A549 (cell line): Measurements from ENCODE around the gene TTLL11. TPM values are rescaled to one million over a fixed set of nuclear protein-coding genes. Genes with fewer than 3 reads are reported as not detected.

ENCODE experiments used
- ATAC-seq, 2 experiments: fragments of 200-7000 bp in 1 of 2; fragments of >200 bp in 1 of 2; cut with Nextera tagmentation in 1 of 2; cut with Tn5 transposase in 1 of 2; 3 replicates each; pipeline versions ENCODE4 v1.8.0 to v1.9.1; 2018 to 2020; ENCODE audit warnings: mild to moderate bottlenecking in 1 of 2, moderate library complexity in 1 of 2
- CTCF ChIA-PET: fragments of 300-600 bp; sonication (Branson Sonifier 250); formaldehyde crosslinking; extraction: SDS; loops from one replicate; lab custom pipeline; 2021; ENCODE audit warnings: antibody characterized with exemption, inconsistent platforms; lab: Yijun Ruan, JAX
- POLR2A ChIA-PET: fragments of 350-600 bp; formaldehyde crosslinking; extraction: SDS; loops from one replicate; lab custom pipeline; 2021; ENCODE audit warnings: antibody characterized with exemption, inconsistent platforms; lab: Yijun Ruan, JAX
- DNase-seq, 2 experiments: peaks; one replicate each; pipeline versions ENCODE4 v3.0.0 to v3.0.0-alpha.2; 2011 to 2016; ENCODE audit warnings: low read depth in 1 of 2, low spot score in 1 of 2
- FAIRE-seq: peaks from 2 replicates; lab custom pipeline; 2011; peaks lifted over from hg19 to GRCh38; lab: Jason Lieb, UNC
- H3K27ac ChIP-seq, 2 experiments: fragments of >200 bp; sonication (Bioruptor Twin); formaldehyde crosslinking; 3 replicates each; pipeline ENCODE4 v1.5.1; 2016 to 2017
- H3K4me1 ChIP-seq: fragments of >200 bp; sonication (Bioruptor Twin); formaldehyde crosslinking; 3 replicates; pipeline ENCODE4 v1.6.1; 2016
- H3K4me2 ChIP-seq: fragments of >200 bp; sonication (Bioruptor Twin); formaldehyde crosslinking; 3 replicates; pipeline ENCODE4 v1.6.1; 2016
- H3K4me3 ChIP-seq: fragments of >200 bp; sonication (Bioruptor Twin); formaldehyde crosslinking; 3 replicates; pipeline ENCODE4 v1.5.1; 2016
- H3K9me3 ChIP-seq: fragments of >200 bp; sonication (Bioruptor Twin); formaldehyde crosslinking; 3 replicates; pipeline ENCODE4 v1.6.1; 2016
- CBX2 ChIP-seq: fragments of 200-600 bp; sonication (generic); IDR thresholded peaks from 2 replicates; pipeline ENCODE4 v1.6.1; 2016; ENCODE audit warnings: low read depth, mild to moderate bottlenecking, borderline replicate concordance
- EHF ChIP-seq: fragments of 250-450 bp; sonication (Bioruptor Pico); IDR thresholded peaks from 2 replicates; pipeline ENCODE4 v1.5.0; 2020; ENCODE audit warnings: mild to moderate bottlenecking
- EP300 ChIP-seq, 2 experiments: fragments of >200 bp; sonication (Bioruptor Twin); formaldehyde crosslinking; IDR thresholded peaks; 2 replicates in 1 of 2; 3 replicates in 1 of 2; pipeline ENCODE4 v1.6.1; 2016 to 2017
- FOXS1 ChIP-seq: fragments of 250-450 bp; sonication (Bioruptor Pico); IDR thresholded peaks from 2 replicates; pipeline ENCODE4 v1.5.0; 2020; ENCODE audit warnings: mild to moderate bottlenecking, moderate library complexity
- HOXA7 ChIP-seq: fragments of 250-450 bp; sonication (Bioruptor Pico); IDR thresholded peaks from 2 replicates; pipeline ENCODE4 v1.5.0; 2020; ENCODE audit warnings: mild to moderate bottlenecking, moderate library complexity
- HOXB13 ChIP-seq: fragments of 250-450 bp; sonication (Bioruptor Pico); IDR thresholded peaks from 2 replicates; pipeline ENCODE4 v1.5.0; 2020; ENCODE audit warnings: low read depth, mild to moderate bottlenecking, moderate library complexity
- JUNB ChIP-seq: fragments of >200 bp; sonication (Bioruptor Twin); formaldehyde crosslinking; IDR thresholded peaks from 2 replicates; pipeline ENCODE4 v1.6.1; 2016
- MAFK ChIP-seq: fragments of 450-650 bp; IDR thresholded peaks from 2 replicates; pipeline ENCODE4 v1.6.1; 2014; ENCODE audit not compliant: partially characterized antibody
- PHF8 ChIP-seq: fragments of 200-600 bp; sonication (generic); IDR thresholded peaks from 2 replicates; pipeline ENCODE4 v1.6.1; 2016; ENCODE audit warnings: low read depth, mild to moderate bottlenecking, antibody characterized with exemption, moderate library complexity, borderline replicate concordance
- POLR2AphosphoS2 ChIP-seq: conservative IDR thresholded peaks from 2 replicates; pipeline ENCODE4 v1.6.1; 2012; ENCODE audit warnings: low read length, improper control_type of control experiment, inconsistent platforms
- RAD21 ChIP-seq, 2 experiments: fragments of >200 bp in 1 of 2; sonication (Bioruptor Twin) in 1 of 2; formaldehyde crosslinking in 1 of 2; IDR thresholded peaks in 1 of 2; conservative IDR thresholded peaks in 1 of 2; 2 replicates in 1 of 2; 3 replicates in 1 of 2; pipeline ENCODE4 v1.6.1; 2012 to 2018; ENCODE audit warnings: inconsistent platforms in 1 of 2
- RCOR1 ChIP-seq: fragments of 150-350 bp; IDR thresholded peaks from 2 replicates; pipeline ENCODE4 v1.6.1; 2014; ENCODE audit warnings: antibody characterized with exemption, low read length, low read depth
- TFCP2L1 ChIP-seq: fragments of 250-450 bp; sonication (Bioruptor Pico); IDR thresholded peaks from 2 replicates; pipeline ENCODE4 v1.5.0; 2021; ENCODE audit warnings: mild to moderate bottlenecking
- ZC3H11A ChIP-seq: fragments of 450-650 bp; IDR thresholded peaks from 2 replicates; pipeline ENCODE4 v1.6.1; 2014; ENCODE audit warnings: antibody characterized with exemption, mild to moderate bottlenecking
- ZFP36 ChIP-seq: fragments of 450-650 bp; IDR thresholded peaks from 2 replicates; pipeline ENCODE4 v1.6.1; 2014; ENCODE audit warnings: borderline replicate concordance; ENCODE audit not compliant: partially characterized antibody
- whole genome bisulfite sequencing: methylation state at CpG from one replicate; pipeline ENCODE4 v1.1.6; 2017; ENCODE audit errors: missing lambda C conversion rate; 5-methylcytosine and 5-hydroxymethylcytosine counted together
- polyA plus RNA-seq, 4 experiments: library from polyadenylated mRNA; depleted of rRNA in 3 of 4; stranded (reverse); fragments of >200 nt; fragmentation: RNase III in 1 of 4; extraction: RNeasy Plus Mini Kit Qiagen cat#74134 plus additional on column Dnase treatment in 1 of 4; gene quantifications; 2 replicates in 3 of 4; 3 replicates in 1 of 4; pipeline ENCODE4 v1.2.3, GENCODE V29; 2011 to 2017
- TF ChIP-seq, protein P1 (sequence below): fragments of 450-650 bp; IDR thresholded peaks from 2 replicates; pipeline ENCODE4 v1.6.1; 2014; ENCODE audit warnings: antibody characterized with exemption
- TF ChIP-seq, protein P2 (sequence below): fragments of 250-450 bp; sonication (Bioruptor Pico); IDR thresholded peaks from 2 replicates; pipeline ENCODE4 v1.5.0; 2021; ENCODE audit warnings: mild to moderate bottlenecking, moderate library complexity, borderline replicate concordance
- TF ChIP-seq, protein P3 (sequence below): IDR thresholded peaks from 2 replicates; pipeline ENCODE4 v1.6.1; 2012
- TF ChIP-seq, protein P4 (sequence below): IDR thresholded peaks from 2 replicates; pipeline ENCODE4 v1.6.1; 2012

TTLL11 gene
- polyA plus RNA-seq, 2 of the 4 experiments (the other 2 are of a cell fraction), result 1.8 to 2.6 TPM

DNA sequence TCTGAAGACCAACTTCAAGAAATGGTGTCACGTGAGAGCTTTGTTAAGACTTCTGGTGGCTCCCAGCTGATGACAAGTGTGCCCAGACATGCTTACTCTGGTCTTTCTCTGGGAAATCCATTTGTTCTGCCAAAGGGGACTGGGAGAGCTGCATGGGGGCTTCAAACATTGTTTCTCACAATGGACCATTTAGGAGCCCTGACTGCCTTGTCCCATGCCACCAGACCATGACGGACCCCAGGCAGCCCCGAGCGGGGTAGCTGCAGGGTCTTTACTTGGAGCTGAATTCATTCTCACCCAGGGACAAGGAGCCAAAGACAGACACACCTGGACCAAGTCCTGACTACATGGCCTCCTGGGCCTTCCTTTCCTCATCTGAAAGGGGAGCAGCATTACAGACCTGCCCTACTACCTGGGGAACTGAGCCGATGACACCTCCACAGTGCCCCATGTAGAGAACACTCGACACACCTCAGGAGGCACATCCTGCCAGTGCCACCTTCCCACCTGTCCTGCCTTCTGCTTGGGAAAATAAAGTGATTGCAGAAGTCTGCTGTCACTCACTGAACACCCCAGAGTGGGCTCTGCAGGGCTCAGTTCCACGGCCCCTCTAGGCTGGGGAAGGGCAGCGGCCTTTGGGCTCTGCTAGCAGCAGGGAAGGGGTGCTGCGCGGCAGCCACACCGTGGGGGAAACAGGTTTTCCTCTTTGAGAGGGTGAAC lies 272.7 kb downstream of the TTLL11 start:
- FAIRE-seq (no peak), DNase-seq (no peak), ATAC-seq (no peak)
- POLR2A ChIA-PET, result no interaction called here
- Histone ChIP-seq H3K27ac (no peak overlapping the region), H3K9me3 (no peaks in the 10 kb centered on the region), H3K4me3 (no peak overlapping the region), H3K4me2 (no peak overlapping the region), H3K4me1 (no peaks in the 10 kb centered on the region)
- WGBS, result 71% methylated on average over 10 of the region's 11 CpGs
- TF ChIP-seq CBX2, result no peak
- no peak for TF ChIP-seq PHF8
- TF ChIP-seq ZFP36, result no peak
- no peak for TF ChIP-seq JUNB
- TF ChIP-seq HOXB13 (CRISPR knock-in tag), result no peak
- TF ChIP-seq, protein P1, sequence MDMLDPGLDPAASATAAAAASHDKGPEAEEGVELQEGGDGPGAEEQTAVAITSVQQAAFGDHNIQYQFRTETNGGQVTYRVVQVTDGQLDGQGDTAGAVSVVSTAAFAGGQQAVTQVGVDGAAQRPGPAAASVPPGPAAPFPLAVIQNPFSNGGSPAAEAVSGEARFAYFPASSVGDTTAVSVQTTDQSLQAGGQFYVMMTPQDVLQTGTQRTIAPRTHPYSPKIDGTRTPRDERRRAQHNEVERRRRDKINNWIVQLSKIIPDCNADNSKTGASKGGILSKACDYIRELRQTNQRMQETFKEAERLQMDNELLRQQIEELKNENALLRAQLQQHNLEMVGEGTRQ, result no peak
- CTCF ChIA-PET, result no interaction called here

DNA sequence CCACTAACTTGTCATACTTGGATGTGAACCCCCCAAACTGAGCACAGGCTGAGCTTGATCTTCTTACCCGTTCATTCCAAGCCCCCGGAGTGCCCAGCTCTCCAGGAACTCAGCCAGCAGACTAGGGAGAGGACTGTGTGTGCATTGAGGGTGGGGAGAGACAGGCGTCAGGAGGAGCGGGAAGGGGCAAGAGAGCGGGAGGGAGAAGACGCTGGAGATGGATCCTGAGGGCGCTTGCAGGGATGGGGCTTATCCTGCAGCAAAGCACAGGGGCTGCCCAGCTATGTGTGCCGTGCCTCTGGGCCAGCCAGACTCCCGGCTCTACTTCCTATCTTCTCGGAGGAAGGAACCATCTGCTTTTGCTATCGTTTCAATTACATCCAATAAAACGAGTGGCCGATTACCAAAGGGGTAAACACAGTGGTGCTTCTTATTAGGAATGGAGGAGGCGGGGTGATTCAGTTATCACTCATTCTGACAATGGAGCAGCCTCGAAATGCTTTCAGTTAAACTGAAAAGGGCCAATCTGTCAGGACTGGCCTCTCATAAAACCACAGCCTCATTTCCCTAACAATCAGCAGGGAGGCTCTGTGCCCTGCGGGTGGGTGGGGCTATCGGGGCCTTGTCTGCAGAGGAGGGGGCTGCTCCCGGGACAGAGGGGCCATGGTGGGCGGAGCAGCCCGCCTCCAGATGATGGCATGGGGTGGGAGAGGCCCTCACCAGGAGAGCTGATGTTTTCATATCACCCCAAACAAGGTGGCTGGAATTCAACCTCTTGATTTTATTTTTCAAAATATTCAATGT lies 273.5 kb downstream of the TTLL11 start:
- TF ChIP-seq, protein P2, sequence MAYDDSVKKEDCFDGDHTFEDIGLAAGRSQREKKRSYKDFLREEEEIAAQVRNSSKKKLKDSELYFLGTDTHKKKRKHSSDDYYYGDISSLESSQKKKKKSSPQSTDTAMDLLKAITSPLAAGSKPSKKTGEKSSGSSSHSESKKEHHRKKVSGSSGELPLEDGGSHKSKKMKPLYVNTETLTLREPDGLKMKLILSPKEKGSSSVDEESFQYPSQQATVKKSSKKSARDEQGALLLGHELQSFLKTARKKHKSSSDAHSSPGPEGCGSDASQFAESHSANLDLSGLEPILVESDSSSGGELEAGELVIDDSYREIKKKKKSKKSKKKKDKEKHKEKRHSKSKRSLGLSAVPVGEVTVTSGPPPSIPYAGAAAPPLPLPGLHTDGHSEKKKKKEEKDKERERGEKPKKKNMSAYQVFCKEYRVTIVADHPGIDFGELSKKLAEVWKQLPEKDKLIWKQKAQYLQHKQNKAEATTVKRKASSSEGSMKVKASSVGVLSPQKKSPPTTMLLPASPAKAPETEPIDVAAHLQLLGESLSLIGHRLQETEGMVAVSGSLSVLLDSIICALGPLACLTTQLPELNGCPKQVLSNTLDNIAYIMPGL, result no peak
- TF ChIP-seq HOXB13 (CRISPR knock-in tag) (no peak), PHF8 (no peak), EP300 (IDR thresholded peaks at IDR 0.05) (no peak), RCOR1 (no peak), MAFK (no peak), ZC3H11A (no peak)
- TF ChIP-seq, protein P1, result no peak
- TF ChIP-seq, protein P3, sequence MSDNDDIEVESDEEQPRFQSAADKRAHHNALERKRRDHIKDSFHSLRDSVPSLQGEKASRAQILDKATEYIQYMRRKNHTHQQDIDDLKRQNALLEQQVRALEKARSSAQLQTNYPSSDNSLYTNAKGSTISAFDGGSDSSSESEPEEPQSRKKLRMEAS, result no peak
- TF ChIP-seq, protein P4, sequence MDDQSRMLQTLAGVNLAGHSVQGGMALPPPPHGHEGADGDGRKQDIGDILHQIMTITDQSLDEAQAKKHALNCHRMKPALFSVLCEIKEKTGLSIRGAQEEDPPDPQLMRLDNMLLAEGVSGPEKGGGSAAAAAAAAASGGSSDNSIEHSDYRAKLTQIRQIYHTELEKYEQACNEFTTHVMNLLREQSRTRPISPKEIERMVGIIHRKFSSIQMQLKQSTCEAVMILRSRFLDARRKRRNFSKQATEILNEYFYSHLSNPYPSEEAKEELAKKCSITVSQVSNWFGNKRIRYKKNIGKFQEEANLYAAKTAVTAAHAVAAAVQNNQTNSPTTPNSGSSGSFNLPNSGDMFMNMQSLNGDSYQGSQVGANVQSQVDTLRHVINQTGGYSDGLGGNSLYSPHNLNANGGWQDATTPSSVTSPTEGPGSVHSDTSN, result no peak
- Histone ChIP-seq H3K4me2 (no peak overlapping the region), H3K27ac (no peak overlapping the region), H3K4me1 (no peaks in the 10 kb centered on the region), H3K4me3 (no peak overlapping the region), H3K9me3 (no peaks in the 10 kb centered on the region)
- ATAC-seq (0 out of 6 replicates have a peak, but pooled peaks of 1 of the 2 experiments have one; percentile 12), FAIRE-seq (no peak), DNase-seq (no peak)
- ChIA-PET POLR2A (no interaction called here), CTCF (no interaction called here)
- WGBS, result 53% methylated on average over 20 of the region's 20 CpGs

DNA sequence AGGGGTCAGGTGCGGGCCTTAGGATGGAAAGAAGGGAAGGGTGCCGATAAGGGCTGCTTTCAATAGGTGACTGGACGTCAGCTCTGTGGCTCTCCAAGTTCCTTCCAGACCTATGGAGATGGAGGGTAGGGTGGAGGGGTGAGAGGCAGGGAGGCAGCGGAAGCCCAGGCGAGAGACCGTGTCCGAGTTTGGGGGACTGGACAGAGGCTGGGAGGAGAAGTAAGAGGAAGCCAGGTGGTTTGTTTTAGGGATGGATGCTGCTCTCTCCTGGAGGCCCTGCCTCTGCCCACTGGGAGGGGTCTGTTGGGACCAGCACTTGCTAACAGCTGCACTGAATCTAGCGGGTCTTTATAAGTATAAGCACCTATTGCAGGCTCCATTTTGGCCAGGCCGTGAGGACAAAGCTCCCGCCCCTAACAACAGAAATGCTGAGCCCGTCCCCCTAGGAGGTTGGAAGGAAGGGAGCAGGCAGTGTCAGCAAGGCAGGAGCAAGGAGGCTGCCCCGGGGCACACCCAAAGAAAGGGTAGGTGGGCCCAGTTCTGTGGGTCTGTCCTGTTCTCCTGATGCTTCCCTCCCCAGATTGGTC lies 274.2 kb downstream of the TTLL11 start:
- TF ChIP-seq HOXA7 (CRISPR knock-in tag) (no peak), RAD21 (conservative IDR thresholded peaks at IDR 0.05 in 1 of 2, IDR thresholded peaks at IDR 0.05 in 1 of 2) (no peak), FOXS1 (CRISPR knock-in tag) (no peak), EHF (no peak), POLR2AphosphoS2 (no peak), CBX2 (no peak), TFCP2L1 (no peak)
- POLR2A ChIA-PET, result no interaction called here
- FAIRE-seq (no peak), DNase-seq (no peak), ATAC-seq (peak in 1 of 2 experiments; percentile 18; a peak in 2 of 6 replicates)
- CTCF ChIA-PET, result no interaction called here
- 57% methylated on average over 12 of the region's 12 CpGs for WGBS
- Histone ChIP-seq H3K27ac (no peak overlapping the region), H3K9me3 (no peaks in the 10 kb centered on the region), H3K4me2 (no peak overlapping the region), H3K4me3 (no peak overlapping the region), H3K4me1 (no peaks in the 10 kb centered on the region)
